Panc1 (cell line): ENCODE measurements around the gene TMEM248.

Experiments
- CTCF ChIP-seq: fragments of 450-650 bp; IDR thresholded peaks from 2 replicates; pipeline ENCODE4 v1.5.1; 2017; ENCODE audit warnings: mild to moderate bottlenecking
- POLR2AphosphoS5 ChIP-seq: IDR thresholded peaks from 2 replicates; pipeline ENCODE4 v1.6.1; 2012; ENCODE audit warnings: mild to moderate bottlenecking, low read depth, low read length, moderate library complexity
- TF ChIP-seq, protein P1 (sequence below), 2 experiments: IDR thresholded peaks; 2 replicates each; pipeline ENCODE4 v1.6.1; 2011 to 2012; ENCODE audit warnings: low read depth in 2 of 2, control low read depth in 1 of 2, low read length in 1 of 2, mild to moderate bottlenecking in 1 of 2, moderate library complexity in 1 of 2; ENCODE audit not compliant: insufficient read depth in 1 of 2

GRCh38 chr7:66919304-66919703 is 1.7 kb upstream of the TMEM248 start:
- TF ChIP-seq CTCF, result no peak
- TF ChIP-seq, protein P1, sequence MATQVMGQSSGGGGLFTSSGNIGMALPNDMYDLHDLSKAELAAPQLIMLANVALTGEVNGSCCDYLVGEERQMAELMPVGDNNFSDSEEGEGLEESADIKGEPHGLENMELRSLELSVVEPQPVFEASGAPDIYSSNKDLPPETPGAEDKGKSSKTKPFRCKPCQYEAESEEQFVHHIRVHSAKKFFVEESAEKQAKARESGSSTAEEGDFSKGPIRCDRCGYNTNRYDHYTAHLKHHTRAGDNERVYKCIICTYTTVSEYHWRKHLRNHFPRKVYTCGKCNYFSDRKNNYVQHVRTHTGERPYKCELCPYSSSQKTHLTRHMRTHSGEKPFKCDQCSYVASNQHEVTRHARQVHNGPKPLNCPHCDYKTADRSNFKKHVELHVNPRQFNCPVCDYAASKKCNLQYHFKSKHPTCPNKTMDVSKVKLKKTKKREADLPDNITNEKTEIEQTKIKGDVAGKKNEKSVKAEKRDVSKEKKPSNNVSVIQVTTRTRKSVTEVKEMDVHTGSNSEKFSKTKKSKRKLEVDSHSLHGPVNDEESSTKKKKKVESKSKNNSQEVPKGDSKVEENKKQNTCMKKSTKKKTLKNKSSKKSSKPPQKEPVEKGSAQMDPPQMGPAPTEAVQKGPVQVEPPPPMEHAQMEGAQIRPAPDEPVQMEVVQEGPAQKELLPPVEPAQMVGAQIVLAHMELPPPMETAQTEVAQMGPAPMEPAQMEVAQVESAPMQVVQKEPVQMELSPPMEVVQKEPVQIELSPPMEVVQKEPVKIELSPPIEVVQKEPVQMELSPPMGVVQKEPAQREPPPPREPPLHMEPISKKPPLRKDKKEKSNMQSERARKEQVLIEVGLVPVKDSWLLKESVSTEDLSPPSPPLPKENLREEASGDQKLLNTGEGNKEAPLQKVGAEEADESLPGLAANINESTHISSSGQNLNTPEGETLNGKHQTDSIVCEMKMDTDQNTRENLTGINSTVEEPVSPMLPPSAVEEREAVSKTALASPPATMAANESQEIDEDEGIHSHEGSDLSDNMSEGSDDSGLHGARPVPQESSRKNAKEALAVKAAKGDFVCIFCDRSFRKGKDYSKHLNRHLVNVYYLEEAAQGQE (IDR thresholded peaks at IDR 0.05; ENCODE audit: insufficient read depth in 1 of 2, low read depth in 2 of 2, low read length in 1 of 2), result no peak
- no peak for TF ChIP-seq POLR2AphosphoS5
